ENCODE data around the gene CCDC3.

The CCDC3 gene

GRCh38 chr10:12980713-12981306 lies 20.7 kb downstream of the CCDC3 start:
- no peak for DNase-seq (ENCODE audit: low read depth)
- no peak for TF ChIP-seq MYC (IDR thresholded peaks at IDR 0.05; ENCODE audit: low read depth, low read length)
- TF ChIP-seq CTCF (IDR thresholded peaks at IDR 0.05; ENCODE audit: low read depth, low read length), result no peak
- no peak for TF ChIP-seq POLR2A (IDR thresholded peaks at IDR 0.05; ENCODE audit: extremely low read depth, insufficient read length)
- no peak overlapping the region for H3K4me3 ChIP-seq (ENCODE audit: low read depth, low read length)

GRCh38 chr10:12980102-12980661 lies 21.3 kb downstream of the CCDC3 start:
- H3K4me3 ChIP-seq (ENCODE audit: low read depth, low read length), result no peak overlapping the region
- TF ChIP-seq POLR2A (IDR thresholded peaks at IDR 0.05; ENCODE audit: extremely low read depth, insufficient read length), result no peak
- no peak for TF ChIP-seq MAX (IDR thresholded peaks at IDR 0.05; ENCODE audit: low read depth, low read length)
- TF ChIP-seq MYC (IDR thresholded peaks at IDR 0.05; ENCODE audit: low read depth, low read length), result no peak
- no peak for TF ChIP-seq CTCF (IDR thresholded peaks at IDR 0.05; ENCODE audit: low read depth, low read length)
- DNase-seq (ENCODE audit: low read depth), result peak; percentile 30

- no peak for DNase-seq (ENCODE audit: low read depth)
- no peak overlapping the region for H3K4me3 ChIP-seq (ENCODE audit: low read depth, low read length)
- no peak for TF ChIP-seq MYC (IDR thresholded peaks at IDR 0.05; ENCODE audit: low read depth, low read length)
- no peak for TF ChIP-seq POLR2A (IDR thresholded peaks at IDR 0.05; ENCODE audit: extremely low read depth, insufficient read length)
- no peak for TF ChIP-seq MAX (IDR thresholded peaks at IDR 0.05; ENCODE audit: low read depth, low read length)
- TF ChIP-seq CTCF (IDR thresholded peaks at IDR 0.05; ENCODE audit: low read depth, low read length), result no peak
These were observed 22.6 kb downstream of the CCDC3 start for GRCh38 chr10:12978891-12979290.

- no peak for DNase-seq (ENCODE audit: low read depth)
- TF ChIP-seq MYC (IDR thresholded peaks at IDR 0.05; ENCODE audit: low read depth, low read length) (no peak), CTCF (IDR thresholded peaks at IDR 0.05; ENCODE audit: low read depth, low read length) (no peak), POLR2A (IDR thresholded peaks at IDR 0.05; ENCODE audit: extremely low read depth, insufficient read length) (no peak), MAX (IDR thresholded peaks at IDR 0.05; ENCODE audit: low read depth, low read length) (no peak)
- no peak overlapping the region for H3K4me3 ChIP-seq (ENCODE audit: low read depth, low read length)
These were observed 25.6 kb downstream of the CCDC3 start for GRCh38 chr10:12975906-12976305.

GRCh38 chr10:12975266-12975665 lies 26.2 kb downstream of the CCDC3 start:
- H3K4me3 ChIP-seq (ENCODE audit: low read depth, low read length), result no peak overlapping the region
- DNase-seq (ENCODE audit: low read depth), result peak; percentile 43
- TF ChIP-seq MAX (IDR thresholded peaks at IDR 0.05; ENCODE audit: low read depth, low read length) (no peak), CTCF (IDR thresholded peaks at IDR 0.05; ENCODE audit: low read depth, low read length) (peak; percentile 7)

Data from NB4 (cell line).